NCI-H526 (cell line): Measurements from ENCODE around the gene RXFP2.

Experiments
- DNase-seq, 2 experiments: peaks; one replicate each; lab custom pipeline; 2025; lab: John Stamatoyannopoulos, UW

Gene RXFP2

GRCh38 chr13:31768351-31768750 is 29.0 kb downstream of the RXFP2 start:
- DNase-seq = no peak

GRCh38 chr13:31769575-31769974 is 30.2 kb downstream of the RXFP2 start:
- no peak for DNase-seq

- no peak for DNase-seq
Measured at GRCh38 chr13:31772231-31772630, 32.9 kb downstream of the RXFP2 start.

- DNase-seq = no peak
Measured at GRCh38 chr13:31773538-31773937, 34.2 kb downstream of the RXFP2 start.

- no peak for DNase-seq
Measured at GRCh38 chr13:31774186-31774750, 34.9 kb downstream of the RXFP2 start.

- no peak for DNase-seq
Measured at GRCh38 chr13:31775148-31775547, 35.8 kb downstream of the RXFP2 start.

- DNase-seq = no peak
Measured at GRCh38 chr13:31775686-31776085, 36.4 kb downstream of the RXFP2 start.

- no peak for DNase-seq
Measured at GRCh38 chr13:31781064-31781463, 41.7 kb downstream of the RXFP2 start.

GRCh38 chr13:31786011-31786410 is 46.7 kb downstream of the RXFP2 start:
- no peak for DNase-seq

GRCh38 chr13:31790992-31791391 is 51.7 kb downstream of the RXFP2 start:
- DNase-seq = no peak

- DNase-seq = no peak
Measured at GRCh38 chr13:31793246-31793645, 53.9 kb downstream of the RXFP2 start.

GRCh38 chr13:31794452-31794851 is 55.1 kb downstream of the RXFP2 start:
- DNase-seq = no peak

- peak; percentile 24 to 77 for DNase-seq
Measured at GRCh38 chr13:31797154-31797775, 57.9 kb downstream of the RXFP2 start.

- no peak for DNase-seq
Measured at GRCh38 chr13:31798189-31798588, 58.9 kb downstream of the RXFP2 start.

GRCh38 chr13:31801088-31801487 is 61.8 kb downstream of the RXFP2 start:
- no peak for DNase-seq

GRCh38 chr13:31803311-31803710 is 64.0 kb downstream of the RXFP2 start:
- no peak for DNase-seq

GRCh38 chr13:31805841-31806240 is 66.5 kb downstream of the RXFP2 start:
- DNase-seq = no peak

- peak; percentile 56 to 75 for DNase-seq
Measured at GRCh38 chr13:31807090-31807541, 67.8 kb downstream of the RXFP2 start.

GRCh38 chr13:31814536-31814935 is 75.2 kb downstream of the RXFP2 start:
- no peak for DNase-seq

- DNase-seq = no peak
Measured at GRCh38 chr13:31815361-31816144, 76.2 kb downstream of the RXFP2 start.

- DNase-seq = no peak
Measured at GRCh38 chr13:31818236-31818635, 78.9 kb downstream of the RXFP2 start.

- peak in 1 of 2 experiments; percentile 30 for DNase-seq
Measured at GRCh38 chr13:31824705-31825517, 85.6 kb downstream of the RXFP2 start.
